Peyer's patch (tissue), 4 donors: Measurements from ENCODE around the gene NPTXR.

Experiments
- CTCF ChIP-seq, 6 experiments: fragments of 450-650 bp in 4 of 6; fragments of 200-600 bp in 2 of 6; sonication (generic) in 1 of 6; IDR thresholded peaks; one replicate each; pipeline ENCODE4 v1.5.1; 2017 to 2019; ENCODE audit warnings: antibody characterized with exemption in 6 of 6, mild to moderate bottlenecking in 3 of 6, moderate library complexity in 1 of 6
- POLR2A ChIP-seq, 2 donors: fragments of 450-650 bp; IDR thresholded peaks; one replicate each; pipeline ENCODE4 v1.5.1; 2017; ENCODE audit warnings: antibody characterized with exemption in 2 of 2, mild to moderate bottlenecking in 2 of 2, moderate library complexity in 2 of 2

- TF ChIP-seq CTCF (IDR thresholded peaks at IDR 0.05) (no peak), POLR2A (IDR thresholded peaks at IDR 0.05) (no peak)
These were observed 6.6 kb upstream of the NPTXR start for GRCh38 chr22:38850399-38850798.
